ENCODE data around the gene PRR13. TPM values are rescaled to one million over a fixed set of nuclear protein-coding genes. Genes with fewer than 3 reads are reported as not detected.

PRR13 gene
- total RNA-seq, 1 donor from 2014 or later = 45.8 TPM

- DNase-seq (ENCODE audit: low read depth) = no peak
Observed at GRCh38 chr12:53492188-53492587, 50.7 kb downstream of the PRR13 start.

DNA sequence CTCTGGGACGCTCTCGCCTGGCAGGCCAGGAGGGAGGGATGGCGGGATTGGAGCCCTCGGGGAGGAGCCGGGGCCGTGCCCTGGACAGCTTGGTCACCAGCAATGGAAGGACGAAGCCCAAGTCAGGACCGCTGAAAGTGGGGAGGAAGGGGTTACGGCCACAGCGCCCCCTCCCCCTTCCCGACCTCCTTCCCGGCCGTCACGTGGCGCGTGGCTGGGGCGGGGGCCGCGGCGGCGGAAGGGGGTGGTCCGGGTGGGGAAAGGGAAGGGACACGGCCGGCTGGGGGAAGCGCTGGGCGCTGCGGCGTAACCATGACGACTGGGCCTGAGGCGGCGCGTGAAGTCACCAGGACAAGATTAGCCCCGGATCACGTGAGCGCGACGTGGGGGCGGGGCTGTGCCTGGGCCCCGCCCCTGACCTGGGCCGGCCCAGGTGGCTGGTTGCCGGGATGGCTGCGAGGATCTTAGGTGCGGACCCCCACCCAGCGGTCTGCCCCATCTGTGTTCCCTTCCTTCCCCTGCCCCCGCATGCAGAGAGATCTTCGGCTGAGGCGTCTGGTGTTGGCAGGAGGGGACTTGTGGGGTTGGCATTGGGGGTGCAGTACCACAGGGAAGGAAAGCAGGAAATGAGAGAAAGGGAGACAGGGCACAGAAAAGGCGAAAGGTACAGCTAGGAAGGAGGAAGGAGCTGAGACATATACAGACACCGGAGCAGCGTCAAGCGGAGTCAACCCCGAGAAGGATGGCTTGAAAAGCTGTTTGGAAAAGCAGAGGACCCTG lies 51.5 kb downstream of the PRR13 start:
- DNase-seq (ENCODE audit: low read depth) = peak; percentile 89

DNA sequence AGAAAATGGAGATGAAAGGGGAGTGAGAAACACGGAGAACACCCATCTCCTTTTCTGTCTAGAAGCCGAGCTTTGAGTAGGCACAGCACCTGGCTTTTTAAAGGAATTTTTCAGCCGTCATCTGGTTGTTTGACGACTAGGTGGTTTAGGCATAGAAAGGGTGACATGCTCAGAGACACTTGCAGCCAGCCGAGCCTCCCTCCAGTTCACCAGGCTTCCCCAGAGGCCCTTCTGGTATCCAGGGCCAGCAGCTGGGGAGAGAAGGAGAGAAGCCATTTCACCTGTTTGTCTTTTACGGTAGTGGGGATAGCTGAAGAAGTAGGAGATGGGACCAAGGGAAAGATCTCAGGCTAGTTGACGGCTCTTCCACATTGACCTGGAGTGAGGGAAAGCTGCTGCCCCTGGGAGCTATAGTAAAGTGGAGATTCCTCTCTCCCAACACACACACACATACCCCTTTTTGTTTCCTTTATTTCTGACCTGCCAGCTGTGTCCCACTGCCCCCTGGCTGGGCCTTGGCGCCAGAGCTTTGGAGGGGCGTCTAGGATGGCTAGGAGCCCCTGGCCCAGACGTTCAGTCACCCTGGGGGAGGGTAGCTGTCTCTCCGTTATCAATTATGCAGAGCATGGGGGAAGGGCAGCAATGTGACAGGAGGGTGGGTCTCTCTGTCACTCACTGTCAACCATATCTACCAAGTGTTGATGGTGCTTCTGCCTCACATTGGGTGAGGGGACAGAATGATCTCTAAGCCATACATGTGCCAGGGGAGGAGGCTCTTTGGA lies 52.3 kb downstream of the PRR13 start:
- no peak for DNase-seq (ENCODE audit: low read depth)

Other genes starting within 250 kb of the PRR13 start
- gene ITGB7, start 234.5 kb upstream of the PRR13 start, total RNA-seq = 0.16 and 0.32 TPM in 2 replicates
- gene RARG, start 209.5 kb upstream of the PRR13 start, total RNA-seq = 15.4 and 22.7 TPM in 2 replicates
- 0.36 and 0.53 TPM in 2 replicates for gene ESPL1, start 173.4 kb upstream of the PRR13 start, total RNA-seq
- gene PFDN5, start 146.2 kb upstream of the PRR13 start, total RNA-seq = 253 and 294 TPM in 2 replicates
- gene MYG1, start 142.0 kb upstream of the PRR13 start, total RNA-seq = 40.9 and 42.8 TPM in 2 replicates
- 63.6 and 74.1 TPM in 2 replicates for gene AAAS, start 120.1 kb upstream of the PRR13 start, total RNA-seq
- gene SP7, start 105.4 kb upstream of the PRR13 start, total RNA-seq = not detected in 2 replicates
- gene SP1, start 61.6 kb upstream of the PRR13 start, total RNA-seq = 28.9 and 35.6 TPM in 2 replicates
- gene AMHR2, start 17.9 kb upstream of the PRR13 start, total RNA-seq = not detected in 2 replicates
- gene PCBP2, start 10.4 kb downstream of the PRR13 start, total RNA-seq = 141 and 158 TPM in 2 replicates
- gene MAP3K12, start 57.7 kb downstream of the PRR13 start, total RNA-seq = 17.0 and 25.5 TPM in 2 replicates
- gene TARBP2, start 59.5 kb downstream of the PRR13 start, total RNA-seq = 23.7 and 30.0 TPM in 2 replicates
- gene NPFF, start 65.8 kb downstream of the PRR13 start, total RNA-seq = not detected in 2 replicates
- 15.5 and 25.3 TPM in 2 replicates for gene ATF7, start 184.6 kb downstream of the PRR13 start, total RNA-seq
- 411 and 520 TPM in 2 replicates for gene ATP5MC2, start 234.3 kb downstream of the PRR13 start, total RNA-seq

Data from myocyte (in vitro differentiated cells).